ENCODE results near the gene GAL3ST2. TPM values are rescaled to one million over a fixed set of nuclear protein-coding genes. Genes with fewer than 3 reads are reported as not detected.

Gene GAL3ST2
- total RNA-seq, 1 donor: 2.5 TPM

Other genes with a start within 250 kb of the GAL3ST2 start
- 0.52 TPM for gene BOK, start 218.1 kb upstream of the GAL3ST2 start, total RNA-seq
- gene THAP4, start 139.7 kb upstream of the GAL3ST2 start, total RNA-seq: 27.0 TPM
- gene ATG4B, start 139.1 kb upstream of the GAL3ST2 start, total RNA-seq: 46.9 TPM
- 2.9 TPM for gene DTYMK, start 90.0 kb upstream of the GAL3ST2 start, total RNA-seq
- 38.5 TPM for gene ING5, start 74.8 kb upstream of the GAL3ST2 start, total RNA-seq
- gene D2HGDH, start 42.2 kb upstream of the GAL3ST2 start, total RNA-seq: 7.7 TPM
- gene NEU4, start 32.4 kb downstream of the GAL3ST2 start, total RNA-seq: 8.5 TPM
- 2.0 TPM for gene PDCD1, start 82.1 kb downstream of the GAL3ST2 start, total RNA-seq
- gene RTP5, start 92.9 kb downstream of the GAL3ST2 start, total RNA-seq: 0.21 TPM

Measured in mononuclear cell (primary cell).